ENCODE measurements around the gene TCERG1L. TPM values are rescaled to one million over a fixed set of nuclear protein-coding genes. Genes with fewer than 3 reads are reported as not detected.

Gene TCERG1L
- total RNA-seq, 1 experiment from 2014 or later, result not detected

GRCh38 chr10:131123496-131123895 lies 188.0 kb downstream of the TCERG1L start:
- POLR2A ChIA-PET, result no interaction called here
- Histone ChIP-seq H3K9me3 (ENCODE audit: control insufficient read depth, insufficient read depth, low read depth, low read length) (no peaks in the 10 kb centered on the region), H3K27me3 (ENCODE audit: control insufficient read depth, insufficient read depth, low read length) (peaks cover 2% of the 10 kb centered on the region; the same call in 1 of the 2 replicates), H3K4me3 (ENCODE audit: low read depth in 2 of 2, low read length in 2 of 2) (no peak overlapping the region), H3K27ac (ENCODE audit: low read length) (no peak overlapping the region), H3K36me3 (ENCODE audit: control insufficient read depth, insufficient read depth, low read length) (no peaks in the 10 kb centered on the region), H3K4me1 (ENCODE audit: control insufficient read depth, insufficient read depth, low read length) (no peaks in the 10 kb centered on the region)
- DNase-seq (ENCODE audit: low read depth, low spot score) (no peak), ATAC-seq (no peak)
- CTCF ChIA-PET, result no interaction called here
- TF ChIP-seq REST (IDR thresholded peaks at IDR 0.05; ENCODE audit: insufficient read depth in 1 of 2, low read depth in 2 of 2, low read length in 1 of 2) (no peak), POLR2AphosphoS5 (IDR thresholded peaks at IDR 0.05; ENCODE audit: low read depth, low read length) (no peak), TCF7L2 (IDR thresholded peaks at IDR 0.05; ENCODE audit: low read depth, low read length) (no peak), CTCF (IDR thresholded peaks at IDR 0.05) (no peak), SIN3A (IDR thresholded peaks at IDR 0.05; ENCODE audit: borderline replicate concordance, insufficient read depth, low read depth, low read length) (no peak)
- intact Hi-C loops (cut with micrococcal nuclease; ENCODE audit: unreplicated experiment), result no loop called here
- BruUV-seq (replicated peaks), result no TSS peak
- in situ Hi-C loops (cut with HindIII; ENCODE audit: low pct_unique_long_range_greater_than_20kb, low sequenced_read_pairs), result no loop called here

GRCh38 chr10:131121511-131122035 lies 189.9 kb downstream of the TCERG1L start:
- ChIA-PET POLR2A (no interaction called here), CTCF (no interaction called here)
- Histone ChIP-seq H3K9me3 (ENCODE audit: control insufficient read depth, insufficient read depth, low read depth, low read length) (no peaks in the 10 kb centered on the region), H3K4me3 (ENCODE audit: low read depth in 2 of 2, low read length in 2 of 2) (no peak overlapping the region), H3K27me3 (ENCODE audit: control insufficient read depth, insufficient read depth, low read length) (no peaks in the 10 kb centered on the region; the same call in 1 of the 2 replicates), H3K27ac (ENCODE audit: low read length) (no peak overlapping the region), H3K4me1 (ENCODE audit: control insufficient read depth, insufficient read depth, low read length) (no peaks in the 10 kb centered on the region), H3K36me3 (ENCODE audit: control insufficient read depth, insufficient read depth, low read length) (no peaks in the 10 kb centered on the region)
- no TSS peak for BruUV-seq (replicated peaks)
- in situ Hi-C loops (cut with HindIII; ENCODE audit: low pct_unique_long_range_greater_than_20kb, low sequenced_read_pairs), result no loop called here
- no peak for TF ChIP-seq SIN3A (IDR thresholded peaks at IDR 0.05; ENCODE audit: borderline replicate concordance, insufficient read depth, low read depth, low read length)
- TF ChIP-seq TCF7L2 (IDR thresholded peaks at IDR 0.05; ENCODE audit: low read depth, low read length), result no peak
- no peak for TF ChIP-seq REST (IDR thresholded peaks at IDR 0.05; ENCODE audit: insufficient read depth in 1 of 2, low read depth in 2 of 2, low read length in 1 of 2)
- no peak for TF ChIP-seq CTCF (IDR thresholded peaks at IDR 0.05)
- intact Hi-C loops (cut with micrococcal nuclease; ENCODE audit: unreplicated experiment), result no loop called here
- DNase-seq (ENCODE audit: low read depth, low spot score) (no peak), ATAC-seq (no peak)

Data from Panc1 (cell line).